Ecto neural progenitor cell (in vitro differentiated cells): ENCODE data around the gene EFNA3.

ENCODE experiments used
- DNase-seq: peaks from one replicate; pipeline ENCODE4 v3.0.0-alpha.2; 2018; ENCODE audit warnings: low spot score

EFNA3 gene

GRCh38 chr1:155078469-155079209 lies at the start of gene EFNA3:
Gene EFNA3, plus strand, starts transcription at chr1:155078837. Its CDS starts 105 bp downstream, at chr1:155078942.
- DNase-seq, result peak; percentile 89

- no peak for DNase-seq
These were observed 49.0 kb upstream of the EFNA3 start for GRCh38 chr1:155029513-155030242.

- DNase-seq, result no peak
These were observed 48.3 kb upstream of the EFNA3 start for GRCh38 chr1:155030243-155030795.

- no peak for DNase-seq
These were observed 47.7 kb upstream of the EFNA3 start for GRCh38 chr1:155030899-155031298.

GRCh38 chr1:155032886-155033285 lies 45.8 kb upstream of the EFNA3 start:
- DNase-seq, result no peak

GRCh38 chr1:155033524-155033923 lies 45.1 kb upstream of the EFNA3 start, which contains the start of the genes DCST1 and DCST2:
Gene DCST1, plus strand, starts transcription at chr1:155033824. Its CDS starts 213 bp downstream, at chr1:155034037.
Gene DCST2, minus strand, starts transcription at chr1:155033781. Its CDS starts 80 bp downstream, at chr1:155033701.
- no peak for DNase-seq

- DNase-seq, result no peak
These were observed 44.1 kb upstream of the EFNA3 start for GRCh38 chr1:155034318-155035208.

- DNase-seq, result no peak
These were observed 42.7 kb upstream of the EFNA3 start for GRCh38 chr1:155035936-155036335.

- no peak for DNase-seq
These were observed 41.6 kb upstream of the EFNA3 start for GRCh38 chr1:155037043-155037442.

GRCh38 chr1:155037851-155038441 lies 40.7 kb upstream of the EFNA3 start:
- no peak for DNase-seq

GRCh38 chr1:155038602-155039307 lies 39.9 kb upstream of the EFNA3 start:
- DNase-seq, result no peak

GRCh38 chr1:155039308-155039669 lies 39.3 kb upstream of the EFNA3 start:
- DNase-seq, result no peak

- no peak for DNase-seq
These were observed 38.1 kb upstream of the EFNA3 start for GRCh38 chr1:155040358-155041093.

GRCh38 chr1:155042789-155043188 lies 35.8 kb upstream of the EFNA3 start:
- no peak for DNase-seq

GRCh38 chr1:155043301-155043702 lies 35.3 kb upstream of the EFNA3 start:
- no peak for DNase-seq

- DNase-seq, result no peak
These were observed 34.8 kb upstream of the EFNA3 start for GRCh38 chr1:155043793-155044192.

GRCh38 chr1:155044365-155044764 lies 34.3 kb upstream of the EFNA3 start:
- no peak for DNase-seq

GRCh38 chr1:155044812-155045657 lies 33.6 kb upstream of the EFNA3 start:
- peak; percentile 79 for DNase-seq
